ENCODE results near the gene JAK3. TPM values are rescaled to one million over a fixed set of nuclear protein-coding genes. Genes with fewer than 3 reads are reported as not detected.

JAK3 gene
- total and polyA plus RNA-seq, 2 of the 13 experiments (the other 11 are each of a cell fraction or from before 2014, with no cell fraction given), result 3.4 to 18.6 TPM

DNA sequence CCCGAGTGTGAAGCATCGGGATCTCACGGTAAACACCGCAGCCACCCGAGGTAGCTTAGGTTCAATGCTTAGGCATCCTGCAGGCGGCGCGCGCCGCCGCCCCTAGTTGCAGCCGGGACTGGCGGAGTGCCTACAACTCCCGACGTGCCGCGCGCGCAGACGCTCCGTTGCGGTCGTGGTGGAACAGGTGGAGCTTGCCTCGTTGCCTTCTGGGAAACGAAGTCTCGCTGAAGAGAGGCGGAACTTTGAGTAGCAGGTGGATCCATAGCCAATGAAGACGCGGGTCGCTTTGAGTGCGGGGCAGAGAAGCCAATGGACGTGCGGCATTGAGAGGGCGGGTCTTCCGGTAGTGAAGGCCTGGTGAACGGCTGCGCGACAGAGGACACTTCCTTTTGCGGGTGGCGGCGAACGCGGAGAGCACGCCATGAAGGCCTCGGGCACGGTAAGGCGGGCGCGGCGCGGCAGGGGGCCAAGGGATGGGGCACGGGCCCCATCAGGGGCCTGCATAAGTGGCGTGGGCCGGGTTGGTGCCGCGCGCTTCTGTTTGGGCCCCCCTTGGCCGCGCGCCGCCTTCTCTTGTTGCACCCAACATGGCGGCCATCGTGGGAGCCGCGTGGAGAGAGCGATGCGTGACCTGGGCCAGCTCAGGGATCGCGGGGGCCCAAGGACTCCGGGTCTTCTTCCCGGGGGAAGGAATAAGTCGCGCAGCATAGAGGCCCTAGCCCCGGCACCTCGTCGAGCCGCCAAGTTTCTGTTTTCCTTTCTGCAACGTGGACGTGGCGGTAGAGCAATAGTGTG, 11.9 kb upstream of the JAK3 start, which contains the start of gene RPL18A (continued):
- TF ChIP-seq, protein P1, sequence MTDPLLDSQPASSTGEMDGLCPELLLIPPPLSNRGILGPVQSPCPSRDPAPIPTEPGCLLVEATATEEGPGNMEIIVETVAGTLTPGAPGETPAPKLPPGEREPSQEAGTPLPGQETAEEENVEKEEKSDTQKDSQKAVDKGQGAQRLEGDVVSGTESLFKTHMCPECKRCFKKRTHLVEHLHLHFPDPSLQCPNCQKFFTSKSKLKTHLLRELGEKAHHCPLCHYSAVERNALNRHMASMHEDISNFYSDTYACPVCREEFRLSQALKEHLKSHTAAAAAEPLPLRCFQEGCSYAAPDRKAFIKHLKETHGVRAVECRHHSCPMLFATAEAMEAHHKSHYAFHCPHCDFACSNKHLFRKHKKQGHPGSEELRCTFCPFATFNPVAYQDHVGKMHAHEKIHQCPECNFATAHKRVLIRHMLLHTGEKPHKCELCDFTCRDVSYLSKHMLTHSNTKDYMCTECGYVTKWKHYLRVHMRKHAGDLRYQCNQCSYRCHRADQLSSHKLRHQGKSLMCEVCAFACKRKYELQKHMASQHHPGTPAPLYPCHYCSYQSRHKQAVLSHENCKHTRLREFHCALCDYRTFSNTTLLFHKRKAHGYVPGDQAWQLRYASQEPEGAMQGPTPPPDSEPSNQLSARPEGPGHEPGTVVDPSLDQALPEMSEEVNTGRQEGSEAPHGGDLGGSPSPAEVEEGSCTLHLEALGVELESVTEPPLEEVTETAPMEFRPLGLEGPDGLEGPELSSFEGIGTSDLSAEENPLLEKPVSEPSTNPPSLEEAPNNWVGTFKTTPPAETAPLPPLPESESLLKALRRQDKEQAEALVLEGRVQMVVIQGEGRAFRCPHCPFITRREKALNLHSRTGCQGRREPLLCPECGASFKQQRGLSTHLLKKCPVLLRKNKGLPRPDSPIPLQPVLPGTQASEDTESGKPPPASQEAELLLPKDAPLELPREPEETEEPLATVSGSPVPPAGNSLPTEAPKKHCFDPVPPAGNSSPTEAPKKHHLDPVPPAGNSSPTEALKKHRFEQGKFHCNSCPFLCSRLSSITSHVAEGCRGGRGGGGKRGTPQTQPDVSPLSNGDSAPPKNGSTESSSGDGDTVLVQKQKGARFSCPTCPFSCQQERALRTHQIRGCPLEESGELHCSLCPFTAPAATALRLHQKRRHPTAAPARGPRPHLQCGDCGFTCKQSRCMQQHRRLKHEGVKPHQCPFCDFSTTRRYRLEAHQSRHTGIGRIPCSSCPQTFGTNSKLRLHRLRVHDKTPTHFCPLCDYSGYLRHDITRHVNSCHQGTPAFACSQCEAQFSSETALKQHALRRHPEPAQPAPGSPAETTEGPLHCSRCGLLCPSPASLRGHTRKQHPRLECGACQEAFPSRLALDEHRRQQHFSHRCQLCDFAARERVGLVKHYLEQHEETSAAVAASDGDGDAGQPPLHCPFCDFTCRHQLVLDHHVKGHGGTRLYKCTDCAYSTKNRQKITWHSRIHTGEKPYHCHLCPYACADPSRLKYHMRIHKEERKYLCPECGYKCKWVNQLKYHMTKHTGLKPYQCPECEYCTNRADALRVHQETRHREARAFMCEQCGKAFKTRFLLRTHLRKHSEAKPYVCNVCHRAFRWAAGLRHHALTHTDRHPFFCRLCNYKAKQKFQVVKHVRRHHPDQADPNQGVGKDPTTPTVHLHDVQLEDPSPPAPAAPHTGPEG (CRISPR knock-in tag; IDR thresholded peaks at IDR 0.05), result no peak; the same call in 1 of the 2 replicates
- TF ChIP-seq, protein P2, sequence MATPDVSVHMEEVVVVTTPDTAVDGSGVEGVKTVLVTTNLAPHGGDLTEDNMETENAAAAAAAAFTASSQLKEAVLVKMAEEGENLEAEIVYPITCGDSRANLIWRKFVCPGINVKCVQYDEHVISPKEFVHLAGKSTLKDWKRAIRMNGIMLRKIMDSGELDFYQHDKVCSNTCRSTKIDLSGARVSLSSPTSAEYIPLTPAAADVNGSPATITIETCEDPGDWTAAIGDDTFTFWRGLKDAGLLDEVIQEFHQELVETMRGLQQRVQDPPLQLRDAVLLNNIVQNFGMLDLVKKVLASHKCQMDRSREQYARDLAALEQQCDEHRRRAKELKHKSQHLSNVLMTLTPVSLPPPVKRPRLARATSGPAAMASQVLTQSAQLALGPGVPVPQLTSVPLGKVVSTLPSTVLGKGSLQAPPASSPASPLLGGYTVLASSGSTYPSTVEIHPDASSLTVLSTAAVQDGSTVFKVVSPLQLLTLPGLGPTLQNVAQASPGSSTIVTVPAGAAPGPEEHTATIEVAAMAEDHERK (CRISPR knock-in tag; IDR thresholded peaks at IDR 0.05; ENCODE audit: low read depth), result peak; percentile 62; the same call in 1 of the 2 replicates
- TF ChIP-seq HOXA5 (CRISPR knock-in tag; IDR thresholded peaks at IDR 0.05) (peak; percentile 67), HOXA3 (CRISPR knock-in tag; IDR thresholded peaks at IDR 0.05) (peak; percentile 84), TEAD2 (CRISPR knock-in tag; IDR thresholded peaks at IDR 0.05) (no peak), JUN (CRISPR knock-in tag; IDR thresholded peaks at IDR 0.05) (no peak), TCF12 (IDR thresholded peaks at IDR 0.05) (no peak), TCF12 (CRISPR knock-in tag; IDR thresholded peaks at IDR 0.05) (no peak), ZNF207 (IDR thresholded peaks at IDR 0.05; ENCODE audit: borderline replicate concordance) (no peak), SAP130 (CRISPR knock-in tag; IDR thresholded peaks at IDR 0.05; ENCODE audit: low read depth) (peak; percentile 83), TEAD3 (CRISPR knock-in tag; optimal IDR thresholded peaks at IDR 0.05; ENCODE audit: borderline replicate concordance) (no peak), PAWR (CRISPR knock-in tag; IDR thresholded peaks at IDR 0.05; ENCODE audit: borderline replicate concordance) (no peak), TAF1 (CRISPR knock-in tag; IDR thresholded peaks at IDR 0.05) (peak; percentile 100), ZNF234 (CRISPR knock-in tag; conservative IDR thresholded peaks at IDR 0.05) (no peak), ZFP82 (CRISPR knock-in tag; IDR thresholded peaks at IDR 0.05; ENCODE audit: borderline replicate concordance) (no peak; the same call in 1 of the 2 replicates), JARID2 (CRISPR knock-in tag; IDR thresholded peaks at IDR 0.05; ENCODE audit: insufficient replicate concordance) (no peak), ELF1 (CRISPR knock-in tag; IDR thresholded peaks at IDR 0.05) (peak; percentile 91), ZEB1 (IDR thresholded peaks at IDR 0.05; ENCODE audit: insufficient replicate concordance, low read depth) (no peak)
- TF ChIP-seq, protein P3, sequence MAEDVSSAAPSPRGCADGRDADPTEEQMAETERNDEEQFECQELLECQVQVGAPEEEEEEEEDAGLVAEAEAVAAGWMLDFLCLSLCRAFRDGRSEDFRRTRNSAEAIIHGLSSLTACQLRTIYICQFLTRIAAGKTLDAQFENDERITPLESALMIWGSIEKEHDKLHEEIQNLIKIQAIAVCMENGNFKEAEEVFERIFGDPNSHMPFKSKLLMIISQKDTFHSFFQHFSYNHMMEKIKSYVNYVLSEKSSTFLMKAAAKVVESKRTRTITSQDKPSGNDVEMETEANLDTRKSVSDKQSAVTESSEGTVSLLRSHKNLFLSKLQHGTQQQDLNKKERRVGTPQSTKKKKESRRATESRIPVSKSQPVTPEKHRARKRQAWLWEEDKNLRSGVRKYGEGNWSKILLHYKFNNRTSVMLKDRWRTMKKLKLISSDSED (CRISPR knock-in tag; IDR thresholded peaks at IDR 0.05), result no peak
- TF ChIP-seq, protein P4, sequence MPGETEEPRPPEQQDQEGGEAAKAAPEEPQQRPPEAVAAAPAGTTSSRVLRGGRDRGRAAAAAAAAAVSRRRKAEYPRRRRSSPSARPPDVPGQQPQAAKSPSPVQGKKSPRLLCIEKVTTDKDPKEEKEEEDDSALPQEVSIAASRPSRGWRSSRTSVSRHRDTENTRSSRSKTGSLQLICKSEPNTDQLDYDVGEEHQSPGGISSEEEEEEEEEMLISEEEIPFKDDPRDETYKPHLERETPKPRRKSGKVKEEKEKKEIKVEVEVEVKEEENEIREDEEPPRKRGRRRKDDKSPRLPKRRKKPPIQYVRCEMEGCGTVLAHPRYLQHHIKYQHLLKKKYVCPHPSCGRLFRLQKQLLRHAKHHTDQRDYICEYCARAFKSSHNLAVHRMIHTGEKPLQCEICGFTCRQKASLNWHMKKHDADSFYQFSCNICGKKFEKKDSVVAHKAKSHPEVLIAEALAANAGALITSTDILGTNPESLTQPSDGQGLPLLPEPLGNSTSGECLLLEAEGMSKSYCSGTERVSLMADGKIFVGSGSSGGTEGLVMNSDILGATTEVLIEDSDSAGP (CRISPR knock-in tag; IDR thresholded peaks at IDR 0.05; ENCODE audit: borderline replicate concordance), result peak; percentile 82; the same call in 1 of the 2 replicates
